ENCODE results near the gene STAT2. TPM values are rescaled to one million over a fixed set of nuclear protein-coding genes. Genes with fewer than 3 reads are reported as not detected.

Gene STAT2
- total and polyA plus RNA-seq, 9 of the 15 experiments (the other 6 are each of a cell fraction or from before 2014, with no cell fraction given): 15.5 to 46.9 (median 40.1) TPM

DNA sequence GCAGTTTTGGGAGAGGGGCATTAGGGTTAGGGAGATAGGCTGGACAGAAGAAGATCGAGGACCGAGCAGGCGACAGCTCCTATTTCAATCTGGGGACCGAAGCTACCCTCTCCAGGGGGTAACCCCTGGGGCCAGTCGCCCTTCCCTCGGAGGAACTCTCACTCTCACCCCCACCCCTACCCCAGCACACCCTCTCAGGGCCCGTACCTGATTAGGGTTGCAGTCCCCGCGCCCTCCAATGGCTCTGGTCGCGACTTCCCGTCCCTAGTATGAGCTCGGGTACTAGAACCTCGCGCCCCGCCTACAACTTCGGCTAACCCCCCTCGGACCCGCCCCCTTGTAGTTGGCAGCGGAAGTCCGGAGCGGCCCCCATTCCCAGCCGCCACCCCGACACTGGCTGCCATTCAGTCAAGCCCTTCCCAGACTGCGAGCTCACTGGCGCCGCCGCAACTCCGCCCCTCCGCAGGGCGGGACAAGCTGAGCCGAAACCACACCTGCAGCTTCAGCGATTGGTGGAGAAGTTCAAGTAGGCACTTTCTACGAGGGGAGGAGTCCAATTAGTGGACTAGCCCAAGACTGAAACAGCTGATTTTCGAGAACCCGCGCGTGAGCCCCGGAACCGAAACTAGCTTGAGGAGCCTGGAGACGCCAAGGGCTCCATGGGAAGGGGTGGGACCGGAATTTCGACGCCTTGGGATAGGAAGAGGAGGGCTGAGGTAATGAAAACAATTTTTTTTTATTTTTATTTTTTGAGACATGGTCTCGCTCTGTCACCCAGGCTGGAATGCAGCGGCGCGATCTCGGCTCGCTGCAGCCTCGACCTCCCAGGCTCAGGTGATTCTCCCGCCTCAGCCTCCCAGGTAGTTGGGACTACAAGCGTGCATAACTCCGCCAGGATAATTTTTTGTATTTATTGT lies at the start of gene STAT2 (continued):
- TF ChIP-seq DDX20 (tag; IDR thresholded peaks at IDR 0.05; ENCODE audit: low read depth) (no peak), ZNF444 (CRISPR knock-in tag; IDR thresholded peaks at IDR 0.05) (no peak), MAFK (IDR thresholded peaks at IDR 0.05; ENCODE audit: low read length) (peak; percentile 48), BRD4 (IDR thresholded peaks at IDR 0.05) (no peak), CTCF (IDR thresholded peaks at IDR 0.05 in 2 of 3, conservative IDR thresholded peaks at IDR 0.05 in 1 of 3; ENCODE audit: insufficient read depth in 2 of 3, low read depth in 1 of 3, low read length in 3 of 3) (peak in 1 of 3 experiments; percentile 19; a peak in 1 of 6 replicates), C11orf30 (IDR thresholded peaks at IDR 0.05; ENCODE audit: low read depth) (0 out of 2 replicates have a peak, but pooled peaks have one; percentile 48), ZNF316 (IDR thresholded peaks at IDR 0.05) (no peak), SRSF1 (IDR thresholded peaks at IDR 0.05; ENCODE audit: low read depth, low read length) (no peak), MIER1 (IDR thresholded peaks at IDR 0.05; ENCODE audit: low read depth) (no peak), TCF7L2 (IDR thresholded peaks at IDR 0.05; ENCODE audit: low read depth, low read length) (peak; percentile 49), SP2 (IDR thresholded peaks at IDR 0.05; ENCODE audit: extremely low read depth, low read depth, low read length, poor library complexity, severe bottlenecking) (peak; percentile 44), HNRNPUL1 (IDR thresholded peaks at IDR 0.05; ENCODE audit: low read length) (no peak), DACH1 (IDR thresholded peaks at IDR 0.05; ENCODE audit: partially characterized antibody) (peak; percentile 100), CXXC5 (CRISPR knock-in tag; IDR thresholded peaks at IDR 0.05) (peak; percentile 84), KLF1 (tag; IDR thresholded peaks at IDR 0.05) (no peak), ERF (CRISPR knock-in tag; IDR thresholded peaks at IDR 0.05) (no peak), E4F1 (CRISPR knock-in tag; IDR thresholded peaks at IDR 0.05; ENCODE audit: borderline replicate concordance) (no peak), ZNF3 (CRISPR knock-in tag; IDR thresholded peaks at IDR 0.05) (no peak), ZNF76 (CRISPR knock-in tag; IDR thresholded peaks at IDR 0.05; ENCODE audit: borderline replicate concordance) (no peak), ZNF584 (CRISPR knock-in tag; IDR thresholded peaks at IDR 0.05; ENCODE audit: low read depth) (no peak), NFE2 (IDR thresholded peaks at IDR 0.05; ENCODE audit: low read depth) (no peak), HLTF (IDR thresholded peaks at IDR 0.05) (no peak), PURB (CRISPR knock-in tag; IDR thresholded peaks at IDR 0.05; ENCODE audit: low read depth) (no peak)
- TF ChIP-seq, protein P1, sequence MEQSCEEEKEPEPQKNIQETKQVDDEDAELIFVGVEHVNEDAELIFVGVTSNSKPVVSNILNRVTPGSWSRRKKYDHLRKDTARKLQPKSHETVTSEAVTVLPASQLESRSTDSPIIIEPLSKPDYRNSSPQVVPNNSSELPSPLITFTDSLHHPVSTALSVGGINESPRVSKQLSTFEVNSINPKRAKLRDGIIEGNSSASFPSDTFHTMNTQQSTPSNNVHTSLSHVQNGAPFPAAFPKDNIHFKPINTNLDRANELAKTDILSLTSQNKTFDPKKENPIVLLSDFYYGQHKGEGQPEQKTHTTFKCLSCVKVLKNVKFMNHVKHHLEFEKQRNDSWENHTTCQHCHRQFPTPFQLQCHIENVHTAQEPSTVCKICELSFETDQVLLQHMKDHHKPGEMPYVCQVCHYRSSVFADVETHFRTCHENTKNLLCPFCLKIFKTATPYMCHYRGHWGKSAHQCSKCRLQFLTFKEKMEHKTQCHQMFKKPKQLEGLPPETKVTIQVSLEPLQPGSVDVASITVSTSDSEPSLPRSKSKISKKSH (CRISPR knock-in tag; IDR thresholded peaks at IDR 0.05): no peak

Data from K562 (cell line).